HEK293 (cell line): Measurements from ENCODE around the gene RCOR3.

Experiments used
- RBAK ChIP-seq: fragments of 450-650 bp; formaldehyde crosslinking; IDR thresholded peaks from 2 replicates; pipeline ENCODE4 v1.5.1; 2016; ENCODE audit warnings: missing biosample characterization, missing genetic modification characterization
- TCF7L2 ChIP-seq: IDR thresholded peaks from 2 replicates; pipeline ENCODE4 v1.6.1; 2011; ENCODE audit warnings: low read depth, mild to moderate bottlenecking, inconsistent platforms, low read length, moderate library complexity, borderline replicate concordance
- ZBTB17 ChIP-seq: fragments of 450-650 bp; formaldehyde crosslinking; IDR thresholded peaks from 2 replicates; pipeline ENCODE4 v1.5.1; 2016; ENCODE audit warnings: missing biosample characterization, missing genetic modification characterization
- ZNF510 ChIP-seq: fragments of 450-650 bp; formaldehyde crosslinking; IDR thresholded peaks from 2 replicates; pipeline ENCODE4 v1.5.1; 2018; ENCODE audit warnings: mild to moderate bottlenecking, missing genetic modification characterization, missing biosample characterization; ENCODE audit not compliant: insufficient replicate concordance
- ZNF518A ChIP-seq: fragments of 450-650 bp; formaldehyde crosslinking; conservative IDR thresholded peaks from 2 replicates; pipeline ENCODE4 v1.5.1; 2016; ENCODE audit warnings: low read depth, missing biosample characterization, missing genetic modification characterization
- ZNF561 ChIP-seq: fragments of 450-650 bp; IDR thresholded peaks from 2 replicates; pipeline ENCODE4 v1.5.1; 2018; ENCODE audit warnings: missing biosample characterization, missing genetic modification characterization, borderline replicate concordance
- ZNF596 ChIP-seq: fragments of 450-650 bp; IDR thresholded peaks from 2 replicates; pipeline ENCODE4 v1.5.0; 2018; ENCODE audit warnings: missing biosample characterization, mild to moderate bottlenecking, missing genetic modification characterization, moderate library complexity
- ZNF747 ChIP-seq: fragments of 450-650 bp; formaldehyde crosslinking; IDR thresholded peaks from 2 replicates; pipeline ENCODE4 v1.5.1; 2016; ENCODE audit warnings: missing biosample characterization, missing genetic modification characterization
- ZNF837 ChIP-seq: fragments of 450-650 bp; formaldehyde crosslinking; IDR thresholded peaks from 2 replicates; pipeline ENCODE4 v1.5.1; 2016; ENCODE audit warnings: missing biosample characterization, missing genetic modification characterization
- ZNF843 ChIP-seq: fragments of 450-650 bp; formaldehyde crosslinking; IDR thresholded peaks from 2 replicates; pipeline ENCODE4 v1.5.1; 2016; ENCODE audit warnings: missing biosample characterization, missing genetic modification characterization
- TF ChIP-seq, protein P1 (sequence below): fragments of 450-650 bp; formaldehyde crosslinking; IDR thresholded peaks from 2 replicates; pipeline ENCODE4 v1.5.1; 2016; ENCODE audit warnings: missing biosample characterization, missing genetic modification characterization
- TF ChIP-seq, protein P2 (sequence below): fragments of 450-650 bp; formaldehyde crosslinking; IDR thresholded peaks from 2 replicates; pipeline ENCODE4 v1.5.1; 2016; ENCODE audit warnings: missing biosample characterization, missing genetic modification characterization

GRCh38 chr1:211353562-211354212, 94.5 kb downstream of the RCOR3 start:
- no peak for TF ChIP-seq ZNF518A
- TF ChIP-seq, protein P1, sequence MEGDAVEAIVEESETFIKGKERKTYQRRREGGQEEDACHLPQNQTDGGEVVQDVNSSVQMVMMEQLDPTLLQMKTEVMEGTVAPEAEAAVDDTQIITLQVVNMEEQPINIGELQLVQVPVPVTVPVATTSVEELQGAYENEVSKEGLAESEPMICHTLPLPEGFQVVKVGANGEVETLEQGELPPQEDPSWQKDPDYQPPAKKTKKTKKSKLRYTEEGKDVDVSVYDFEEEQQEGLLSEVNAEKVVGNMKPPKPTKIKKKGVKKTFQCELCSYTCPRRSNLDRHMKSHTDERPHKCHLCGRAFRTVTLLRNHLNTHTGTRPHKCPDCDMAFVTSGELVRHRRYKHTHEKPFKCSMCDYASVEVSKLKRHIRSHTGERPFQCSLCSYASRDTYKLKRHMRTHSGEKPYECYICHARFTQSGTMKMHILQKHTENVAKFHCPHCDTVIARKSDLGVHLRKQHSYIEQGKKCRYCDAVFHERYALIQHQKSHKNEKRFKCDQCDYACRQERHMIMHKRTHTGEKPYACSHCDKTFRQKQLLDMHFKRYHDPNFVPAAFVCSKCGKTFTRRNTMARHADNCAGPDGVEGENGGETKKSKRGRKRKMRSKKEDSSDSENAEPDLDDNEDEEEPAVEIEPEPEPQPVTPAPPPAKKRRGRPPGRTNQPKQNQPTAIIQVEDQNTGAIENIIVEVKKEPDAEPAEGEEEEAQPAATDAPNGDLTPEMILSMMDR (tag by site-specific recombination) = no peak
- TF ChIP-seq ZNF843 (tag by site-specific recombination) = no peak
- TF ChIP-seq ZNF561 (tag by site-specific recombination) = no peak
- TF ChIP-seq ZNF510 (tag by site-specific recombination) = no peak
- TF ChIP-seq, protein P2, sequence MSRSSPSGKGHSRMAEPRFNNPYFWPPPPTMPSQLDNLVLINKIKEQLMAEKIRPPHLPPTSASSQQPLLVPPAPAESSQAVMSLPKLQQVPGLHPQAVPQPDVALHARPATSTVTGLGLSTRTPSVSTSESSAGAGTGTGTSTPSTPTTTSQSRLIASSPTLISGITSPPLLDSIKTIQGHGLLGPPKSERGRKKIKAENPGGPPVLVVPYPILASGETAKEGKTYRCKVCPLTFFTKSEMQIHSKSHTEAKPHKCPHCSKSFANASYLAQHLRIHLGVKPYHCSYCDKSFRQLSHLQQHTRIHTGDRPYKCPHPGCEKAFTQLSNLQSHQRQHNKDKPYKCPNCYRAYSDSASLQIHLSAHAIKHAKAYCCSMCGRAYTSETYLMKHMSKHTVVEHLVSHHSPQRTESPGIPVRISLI (tag by site-specific recombination) = no peak
- TF ChIP-seq ZBTB17 = no peak
- no peak for TF ChIP-seq TCF7L2
- no peak for TF ChIP-seq ZNF596 (tag by site-specific recombination)
- no peak for TF ChIP-seq ZNF837
- no peak for TF ChIP-seq ZNF747 (tag by site-specific recombination)
- no peak for TF ChIP-seq RBAK
